HFFc6 (cell line): ENCODE results near the gene TMCO2. TPM values are rescaled to one million over a fixed set of nuclear protein-coding genes. Genes with fewer than 3 reads are reported as not detected.

Experiments
- DNase-seq: peaks from one replicate; pipeline ENCODE4 v3.0.0-alpha.2; 2018
- H3K27ac Mint-ChIP-seq: 2 replicates; pipeline ENCODE4 v1.8.0; 2020; ENCODE audit warnings: mild to moderate bottlenecking, mixed read lengths
- H3K27me3 Mint-ChIP-seq: 2 replicates; pipeline ENCODE4 v1.8.0; 2021; ENCODE audit warnings: mild to moderate bottlenecking, moderate library complexity, mixed read lengths; ENCODE audit not compliant: insufficient read depth
- H3K36me3 Mint-ChIP-seq: 2 replicates; pipeline ENCODE4 v1.8.0; 2021; ENCODE audit warnings: low read depth, mixed read lengths
- H3K4me1 Mint-ChIP-seq: 2 replicates; pipeline ENCODE4 v1.8.0; 2020; ENCODE audit warnings: low read depth, mixed read lengths
- H3K4me3 Mint-ChIP-seq: 2 replicates; pipeline ENCODE4 v1.8.0; 2020; ENCODE audit warnings: mild to moderate bottlenecking, moderate library complexity, mixed read lengths
- H3K9me3 Mint-ChIP-seq: 2 replicates; pipeline ENCODE4 v1.8.0; 2020; ENCODE audit warnings: mild to moderate bottlenecking, mixed read lengths
- total RNA-seq, 6 experiments: library from RNA; stranded (reverse); fragmentation: NEBNext Ultra II Directional; extraction: Animal tissue kit (Norgen Biotek cat#: 25700); gene quantifications; 2 replicates in 1 of 6; 3 replicates in 5 of 6; pipeline ENCODE4 v1.2.3, GENCODE V29; 2021
- TF ChIP-seq, protein P1 (sequence below): fragments of 200-600 bp; sonication (generic); IDR thresholded peaks from 2 replicates; pipeline ENCODE4 v1.5.0; 2021; ENCODE audit warnings: antibody characterized with exemption, mild to moderate bottlenecking

Gene TMCO2
- total RNA-seq, 6 experiments from 2014 or later: not detected

DNA sequence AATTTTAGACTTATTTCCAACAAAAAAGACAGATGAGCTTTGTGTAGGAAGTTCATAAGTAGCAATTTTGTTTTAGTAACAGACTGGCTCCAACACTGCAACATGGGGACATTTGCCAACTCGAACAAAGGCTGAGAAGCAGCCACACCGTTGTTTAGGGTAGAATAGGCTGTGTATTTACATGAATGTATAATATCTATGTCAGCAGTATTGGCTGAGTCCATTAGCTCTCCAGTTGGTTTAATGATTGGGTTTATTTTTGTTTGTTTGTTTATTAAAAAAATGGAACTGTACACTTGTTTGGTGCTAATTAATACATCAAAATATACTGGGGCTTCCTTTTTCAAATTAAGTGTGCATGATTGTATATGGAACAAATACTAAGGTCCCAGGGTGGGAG lies 7.3 kb upstream of the TMCO2 start:
- peaks cover 7% of the 10 kb centered on the region; the same call in 1 of the 2 replicates for H3K27me3 Mint-ChIP-seq
- H3K9me3 Mint-ChIP-seq: no peaks in the 10 kb centered on the region
- no peak for DNase-seq
- H3K4me1 Mint-ChIP-seq: peaks cover 62% of the 10 kb centered on the region
- TF ChIP-seq, protein P1, sequence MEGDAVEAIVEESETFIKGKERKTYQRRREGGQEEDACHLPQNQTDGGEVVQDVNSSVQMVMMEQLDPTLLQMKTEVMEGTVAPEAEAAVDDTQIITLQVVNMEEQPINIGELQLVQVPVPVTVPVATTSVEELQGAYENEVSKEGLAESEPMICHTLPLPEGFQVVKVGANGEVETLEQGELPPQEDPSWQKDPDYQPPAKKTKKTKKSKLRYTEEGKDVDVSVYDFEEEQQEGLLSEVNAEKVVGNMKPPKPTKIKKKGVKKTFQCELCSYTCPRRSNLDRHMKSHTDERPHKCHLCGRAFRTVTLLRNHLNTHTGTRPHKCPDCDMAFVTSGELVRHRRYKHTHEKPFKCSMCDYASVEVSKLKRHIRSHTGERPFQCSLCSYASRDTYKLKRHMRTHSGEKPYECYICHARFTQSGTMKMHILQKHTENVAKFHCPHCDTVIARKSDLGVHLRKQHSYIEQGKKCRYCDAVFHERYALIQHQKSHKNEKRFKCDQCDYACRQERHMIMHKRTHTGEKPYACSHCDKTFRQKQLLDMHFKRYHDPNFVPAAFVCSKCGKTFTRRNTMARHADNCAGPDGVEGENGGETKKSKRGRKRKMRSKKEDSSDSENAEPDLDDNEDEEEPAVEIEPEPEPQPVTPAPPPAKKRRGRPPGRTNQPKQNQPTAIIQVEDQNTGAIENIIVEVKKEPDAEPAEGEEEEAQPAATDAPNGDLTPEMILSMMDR: no peak
- H3K27ac Mint-ChIP-seq: no peak overlapping the region
- no peak overlapping the region for H3K4me3 Mint-ChIP-seq
- peaks cover 54% of the 10 kb centered on the region for H3K36me3 Mint-ChIP-seq

DNA sequence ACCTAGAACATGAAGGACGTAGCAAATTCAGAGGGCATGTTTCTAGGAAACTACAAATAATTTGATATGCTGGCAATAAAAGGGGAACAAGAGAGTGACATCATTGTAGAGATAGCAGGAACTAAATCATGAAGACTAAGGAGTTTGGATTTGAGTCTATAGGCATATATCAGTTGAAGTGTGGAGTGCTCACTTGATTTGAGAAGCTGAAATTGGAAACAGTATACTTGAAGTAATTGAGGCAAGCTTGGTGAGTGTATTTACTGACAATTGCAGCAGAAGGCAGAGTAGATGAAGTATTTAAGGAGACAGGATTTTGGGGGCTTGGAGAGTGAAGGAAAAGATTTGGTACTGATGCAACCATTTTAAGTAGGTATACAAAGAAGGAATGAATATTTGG lies 6.4 kb upstream of the TMCO2 start:
- TF ChIP-seq, protein P1: no peak
- peaks cover 44% of the 10 kb centered on the region for H3K36me3 Mint-ChIP-seq
- H3K9me3 Mint-ChIP-seq: no peaks in the 10 kb centered on the region
- peak overlapping the region; percentile 47 for H3K4me3 Mint-ChIP-seq
- peaks cover 62% of the 10 kb centered on the region for H3K4me1 Mint-ChIP-seq
- DNase-seq: no peak
- H3K27me3 Mint-ChIP-seq: peaks cover 7% of the 10 kb centered on the region; the same call in 1 of the 2 replicates
- H3K27ac Mint-ChIP-seq: peak overlapping the region; percentile 83

DNA sequence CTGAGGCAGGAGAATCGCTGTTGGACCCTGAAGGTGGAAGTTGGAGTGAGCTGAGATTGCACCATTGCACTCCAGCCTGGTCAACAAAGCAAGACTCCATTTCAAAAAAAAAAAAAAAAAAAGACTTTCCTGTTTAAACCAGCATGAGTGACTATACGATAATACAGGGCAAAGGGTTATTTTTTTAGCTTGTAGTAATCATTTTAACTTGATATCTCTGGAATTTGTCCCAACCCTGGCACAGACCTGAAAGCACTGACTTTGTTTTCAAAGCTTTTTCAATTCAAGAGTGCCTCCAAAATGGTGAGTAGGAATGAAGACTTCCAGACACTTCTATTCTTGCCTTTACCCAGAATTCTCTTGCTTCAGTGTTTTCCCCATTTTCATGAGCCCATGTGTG lies 4.4 kb upstream of the TMCO2 start:
- H3K27me3 Mint-ChIP-seq: peaks cover 7% of the 10 kb centered on the region; the same call in 1 of the 2 replicates
- DNase-seq: no peak
- TF ChIP-seq, protein P1: no peak
- H3K36me3 Mint-ChIP-seq: peaks cover 24% of the 10 kb centered on the region
- no peaks in the 10 kb centered on the region for H3K9me3 Mint-ChIP-seq
- peaks cover 61% of the 10 kb centered on the region for H3K4me1 Mint-ChIP-seq
- no peak overlapping the region for H3K4me3 Mint-ChIP-seq
- H3K27ac Mint-ChIP-seq: no peak overlapping the region

DNA sequence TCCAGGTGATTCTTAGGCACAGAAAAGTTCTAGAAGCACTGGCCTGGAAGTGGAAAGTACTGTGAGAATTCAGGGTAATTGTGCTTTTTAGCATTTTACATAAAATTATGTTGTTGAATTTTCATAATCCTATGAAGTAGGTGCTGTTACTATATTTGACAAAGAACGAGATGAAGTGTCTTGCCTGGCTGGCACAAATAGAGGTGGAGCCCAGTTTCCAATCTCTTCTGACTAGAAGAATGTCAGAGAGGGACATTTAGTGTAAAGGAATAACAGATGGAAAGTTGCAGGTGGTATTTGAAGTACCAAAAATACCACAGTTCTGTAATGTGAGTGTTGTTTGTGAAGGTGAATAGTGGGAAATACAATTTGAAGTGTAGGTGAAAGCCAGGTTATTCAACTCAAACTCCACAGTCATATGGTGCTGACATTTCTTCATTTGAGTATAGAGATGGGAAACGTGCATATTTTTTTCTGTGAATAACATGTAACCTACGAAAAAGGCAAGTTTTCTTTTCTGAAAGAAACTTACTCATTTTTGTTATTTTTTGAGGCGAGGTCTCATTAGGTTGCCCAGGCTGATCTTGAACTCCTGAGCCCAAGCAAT lies 3.5 kb upstream of the TMCO2 start:
- Mint-ChIP-seq H3K4me1 (peaks cover 61% of the 10 kb centered on the region), H3K27ac (no peak overlapping the region), H3K4me3 (no peak overlapping the region), H3K27me3 (peaks cover 7% of the 10 kb centered on the region; the same call in 1 of the 2 replicates), H3K36me3 (peaks cover 15% of the 10 kb centered on the region), H3K9me3 (no peaks in the 10 kb centered on the region)
- DNase-seq: no peak
- TF ChIP-seq, protein P1: no peak

DNA sequence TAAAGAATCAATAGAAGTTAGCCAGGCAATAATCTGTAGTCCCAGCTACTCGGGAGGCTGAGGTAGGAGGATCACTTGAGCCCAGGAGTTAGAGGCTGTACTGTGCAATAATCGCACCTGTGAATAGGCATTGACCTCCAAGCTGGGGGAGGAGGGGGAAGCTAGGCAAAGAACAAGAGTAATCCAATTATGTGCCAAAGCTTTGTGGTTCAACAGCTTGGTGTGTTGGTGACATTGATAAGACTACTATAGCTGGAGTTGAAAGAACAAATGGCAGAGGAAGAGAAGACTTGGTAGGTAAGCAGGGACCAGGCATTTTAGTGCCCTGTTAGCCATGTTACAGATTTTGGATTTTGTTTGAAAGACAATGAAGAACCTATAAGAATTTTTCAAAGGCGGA lies 2.1 kb upstream of the TMCO2 start:
- Mint-ChIP-seq H3K4me1 (peaks cover 51% of the 10 kb centered on the region), H3K36me3 (peaks cover 4% of the 10 kb centered on the region; the same call in 1 of the 2 replicates)

More for the DNA sequence above, 2.1 kb upstream of the TMCO2 start:
- Mint-ChIP-seq H3K4me3 (no peak overlapping the region), H3K9me3 (no peaks in the 10 kb centered on the region), H3K27me3 (peaks cover 7% of the 10 kb centered on the region; the same call in 1 of the 2 replicates), H3K27ac (no peak overlapping the region)
- DNase-seq: no peak
- TF ChIP-seq, protein P1: no peak
